Stimulated activated naive CD4-positive, alpha-beta T cell treated with Interleukin-2 at 50 U/mL for 16 hours (primary cell): ENCODE data around the gene MAMDC4.
"Not testable (repeated sequence)": the region's sequence is repeated elsewhere in the genome, so short reads cannot be mapped to it uniquely, and the experiment has no call there.

Experiments used
- DNase-seq: peaks from one replicate; lab custom pipeline; 2025; lab: John Stamatoyannopoulos, UW

MAMDC4 gene

GRCh38 chr9:136825295-136826187 lies 26.6 kb upstream of the MAMDC4 start:
- DNase-seq: no peak

GRCh38 chr9:136826188-136826541 lies 26.0 kb upstream of the MAMDC4 start:
- DNase-seq: no peak

- no peak for DNase-seq
Measured at GRCh38 chr9:136826703-136827582, 25.2 kb upstream of the MAMDC4 start.

- no peak for DNase-seq
Measured at GRCh38 chr9:136827794-136828473, 24.2 kb upstream of the MAMDC4 start.

GRCh38 chr9:136828474-136829140 lies 23.5 kb upstream of the MAMDC4 start:
- DNase-seq: no peak

GRCh38 chr9:136829412-136829811 lies 22.7 kb upstream of the MAMDC4 start:
- no peak for DNase-seq

GRCh38 chr9:136829981-136830885 lies 21.9 kb upstream of the MAMDC4 start:
- DNase-seq: no peak

- no peak for DNase-seq
Measured at GRCh38 chr9:136831002-136831719, 21.0 kb upstream of the MAMDC4 start.

GRCh38 chr9:136831720-136832104 lies 20.4 kb upstream of the MAMDC4 start:
- no peak for DNase-seq

- DNase-seq: no peak
Measured at GRCh38 chr9:136832581-136832980, 19.6 kb upstream of the MAMDC4 start.

- not testable (repeated sequence) for DNase-seq
Measured at GRCh38 chr9:136833381-136834048, 18.6 kb upstream of the MAMDC4 start.

- no peak for DNase-seq
Measured at GRCh38 chr9:136835162-136835931, 16.8 kb upstream of the MAMDC4 start.

GRCh38 chr9:136835932-136836904 lies 15.9 kb upstream of the MAMDC4 start:
- no peak for DNase-seq

GRCh38 chr9:136837146-136837855 lies 14.8 kb upstream of the MAMDC4 start:
- no peak for DNase-seq

- DNase-seq: not testable (repeated sequence)
Measured at GRCh38 chr9:136837856-136838277, 14.3 kb upstream of the MAMDC4 start.

GRCh38 chr9:136838314-136839228 lies 13.6 kb upstream of the MAMDC4 start:
- DNase-seq: no peak
